ENCODE measurements around the gene RNFT1.

DNA sequence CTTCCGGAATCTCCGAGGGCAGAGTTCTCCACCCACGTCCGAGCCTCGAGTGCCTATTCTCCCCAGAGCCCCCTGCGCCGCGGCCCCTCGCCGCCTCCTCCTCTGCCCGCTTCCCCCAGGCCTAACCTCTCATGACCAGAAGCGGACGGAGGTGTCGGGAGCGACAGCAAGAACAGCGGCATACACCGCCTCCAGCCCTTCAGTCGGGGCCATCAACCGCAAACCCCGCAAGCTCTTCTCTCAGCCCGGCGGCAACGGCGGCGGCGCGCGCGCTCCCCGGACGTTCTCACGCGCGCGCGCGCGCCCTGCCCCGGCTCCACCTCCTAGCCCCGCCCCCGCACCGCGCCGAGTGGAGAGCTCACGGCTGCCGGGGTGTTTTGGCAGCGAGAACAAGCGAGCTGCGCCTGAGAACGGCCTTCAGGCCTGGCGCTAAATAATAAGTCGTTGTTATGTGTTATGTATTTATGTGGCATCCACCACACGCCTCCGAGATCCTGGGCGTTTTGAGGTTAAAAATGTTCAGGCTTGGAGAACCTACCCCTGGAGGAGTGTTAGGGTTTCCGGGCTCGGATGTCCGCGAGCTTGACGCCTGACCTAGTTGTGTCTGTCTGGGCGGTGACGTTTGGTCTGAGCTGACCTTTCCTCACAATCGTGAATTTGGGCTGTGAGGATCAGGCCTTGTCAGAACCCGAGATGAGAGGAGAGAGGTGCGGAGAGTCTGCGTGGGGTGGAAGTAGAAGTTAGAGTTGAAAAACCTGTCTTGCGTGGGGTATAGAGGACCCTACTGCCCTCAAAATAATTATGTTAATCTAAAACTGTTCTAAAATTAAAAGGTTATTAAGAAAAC, at the start of gene RNFT1:
- TF ChIP-seq, protein P1, sequence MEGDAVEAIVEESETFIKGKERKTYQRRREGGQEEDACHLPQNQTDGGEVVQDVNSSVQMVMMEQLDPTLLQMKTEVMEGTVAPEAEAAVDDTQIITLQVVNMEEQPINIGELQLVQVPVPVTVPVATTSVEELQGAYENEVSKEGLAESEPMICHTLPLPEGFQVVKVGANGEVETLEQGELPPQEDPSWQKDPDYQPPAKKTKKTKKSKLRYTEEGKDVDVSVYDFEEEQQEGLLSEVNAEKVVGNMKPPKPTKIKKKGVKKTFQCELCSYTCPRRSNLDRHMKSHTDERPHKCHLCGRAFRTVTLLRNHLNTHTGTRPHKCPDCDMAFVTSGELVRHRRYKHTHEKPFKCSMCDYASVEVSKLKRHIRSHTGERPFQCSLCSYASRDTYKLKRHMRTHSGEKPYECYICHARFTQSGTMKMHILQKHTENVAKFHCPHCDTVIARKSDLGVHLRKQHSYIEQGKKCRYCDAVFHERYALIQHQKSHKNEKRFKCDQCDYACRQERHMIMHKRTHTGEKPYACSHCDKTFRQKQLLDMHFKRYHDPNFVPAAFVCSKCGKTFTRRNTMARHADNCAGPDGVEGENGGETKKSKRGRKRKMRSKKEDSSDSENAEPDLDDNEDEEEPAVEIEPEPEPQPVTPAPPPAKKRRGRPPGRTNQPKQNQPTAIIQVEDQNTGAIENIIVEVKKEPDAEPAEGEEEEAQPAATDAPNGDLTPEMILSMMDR (IDR thresholded peaks at IDR 0.05 in 4 of 5, conservative IDR thresholded peaks at IDR 0.05 in 1 of 5), result no peak
- TF ChIP-seq POLR2A (IDR thresholded peaks at IDR 0.05), result peak; percentile 78 to 90
